Stimulated activated CD8-positive, alpha-beta memory T cell treated with anti-CD3 and anti-CD28 coated beads, Interleukin-15, amount 100 ng/mL, for 4 hours (primary cell): Measurements from ENCODE around the gene PRDM8.
"Not testable (repeated sequence)": the region's sequence is repeated elsewhere in the genome, so short reads cannot be mapped to it uniquely, and the experiment has no call there.

Source experiments
- DNase-seq, 2 donors: peaks; one replicate each; pipeline ENCODE4 v3.0.0-alpha.2; 2020; ENCODE audit warnings: low read depth in 2 of 2

The PRDM8 gene

GRCh38 chr4:80196922-80197573, at the start of gene PRDM8:
PRDM8 (plus strand) TSS chr4:80197503; CDS start chr4:80200081, 2,578 bp downstream.
- no peak for DNase-seq

- no peak for DNase-seq
These were observed 46.7 kb upstream of the PRDM8 start for GRCh38 chr4:80150387-80151180.

- no peak for DNase-seq
These were observed 45.3 kb upstream of the PRDM8 start for GRCh38 chr4:80151981-80152380.

- DNase-seq: no peak
These were observed 43.3 kb upstream of the PRDM8 start for GRCh38 chr4:80153874-80154544.

DNA sequence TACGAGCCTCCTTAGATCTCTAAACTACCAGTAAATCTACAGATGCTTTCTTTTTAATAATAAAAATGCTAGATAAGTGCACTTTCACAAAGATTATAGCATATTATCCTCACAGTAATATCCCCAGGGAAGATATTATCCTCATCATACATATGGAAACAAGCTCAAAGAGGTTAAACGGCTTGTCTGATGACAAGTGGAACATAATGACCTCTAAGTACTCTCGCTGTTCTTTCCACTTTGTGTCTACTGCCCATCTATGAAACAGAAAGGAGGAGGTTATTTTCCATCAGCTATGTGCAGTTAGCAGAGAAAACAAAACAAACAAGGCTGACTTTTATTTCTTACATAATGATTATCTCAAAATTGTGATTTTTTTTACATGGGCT, 42.8 kb upstream of the PRDM8 start:
- no peak for DNase-seq

GRCh38 chr4:80155316-80155982, 41.9 kb upstream of the PRDM8 start:
- DNase-seq: no peak

DNA sequence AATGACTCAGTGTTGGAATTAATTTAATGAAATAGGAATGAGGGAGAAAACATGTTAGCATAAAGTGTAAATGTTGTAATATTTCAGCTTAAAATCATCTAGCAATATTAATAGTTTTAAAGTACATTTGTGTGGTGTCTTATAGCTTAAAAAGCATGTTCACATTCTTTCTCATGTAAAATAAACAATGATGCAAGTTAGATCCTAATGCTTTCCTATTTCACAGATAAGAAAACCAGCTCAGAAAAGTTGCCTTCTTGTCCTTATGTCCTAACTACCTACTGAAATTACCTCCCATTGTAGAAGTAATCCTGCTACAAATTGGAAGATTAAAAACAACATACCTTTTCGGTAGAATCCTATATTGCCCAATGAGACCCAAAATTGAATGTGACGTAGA, 40.9 kb upstream of the PRDM8 start:
- DNase-seq: no peak

- DNase-seq: no peak
These were observed 35.8 kb upstream of the PRDM8 start for GRCh38 chr4:80161413-80162058.

DNA sequence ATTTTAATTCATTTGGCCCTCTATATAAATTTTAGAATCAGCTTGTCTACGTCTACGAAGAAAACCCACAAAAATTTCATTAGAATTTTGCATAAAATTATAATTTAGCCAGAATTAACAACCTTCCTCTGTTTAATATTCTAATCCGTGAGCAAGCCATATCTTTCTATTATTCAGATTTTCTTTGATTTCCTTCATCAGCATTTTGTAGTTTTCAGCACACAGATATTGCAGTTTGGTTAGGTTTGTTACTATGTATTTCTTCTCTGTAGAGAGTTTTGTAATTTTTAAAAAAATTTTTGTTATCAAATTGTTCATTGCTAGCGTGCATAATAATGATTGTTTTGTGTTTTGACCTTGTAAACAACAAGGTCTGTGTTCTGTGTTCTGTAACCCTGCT, 34.9 kb upstream of the PRDM8 start:
- DNase-seq: no peak

- no peak for DNase-seq
These were observed 31.4 kb upstream of the PRDM8 start for GRCh38 chr4:80165855-80166254.

- no peak for DNase-seq
These were observed 26.1 kb upstream of the PRDM8 start for GRCh38 chr4:80171251-80171650.

DNA sequence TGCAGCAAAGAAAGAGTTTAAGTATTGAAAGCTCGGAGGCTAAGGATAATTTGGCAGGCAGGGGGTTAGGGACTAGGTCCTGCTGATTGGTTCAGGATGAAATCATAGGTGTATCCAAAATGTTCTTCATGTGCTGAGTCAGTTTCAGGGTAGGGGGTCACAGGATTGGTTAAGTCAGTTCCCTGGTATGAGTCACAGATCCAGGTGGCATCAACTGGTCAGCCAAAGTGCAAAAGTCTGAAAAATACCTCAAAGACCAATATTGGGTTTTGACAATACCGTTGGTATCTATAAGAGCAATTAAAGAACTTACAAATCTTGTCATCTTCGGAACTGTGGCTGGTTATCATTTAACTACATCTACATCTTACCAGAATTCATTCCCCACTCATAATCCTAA, 25.6 kb upstream of the PRDM8 start:
- DNase-seq: no peak

DNA sequence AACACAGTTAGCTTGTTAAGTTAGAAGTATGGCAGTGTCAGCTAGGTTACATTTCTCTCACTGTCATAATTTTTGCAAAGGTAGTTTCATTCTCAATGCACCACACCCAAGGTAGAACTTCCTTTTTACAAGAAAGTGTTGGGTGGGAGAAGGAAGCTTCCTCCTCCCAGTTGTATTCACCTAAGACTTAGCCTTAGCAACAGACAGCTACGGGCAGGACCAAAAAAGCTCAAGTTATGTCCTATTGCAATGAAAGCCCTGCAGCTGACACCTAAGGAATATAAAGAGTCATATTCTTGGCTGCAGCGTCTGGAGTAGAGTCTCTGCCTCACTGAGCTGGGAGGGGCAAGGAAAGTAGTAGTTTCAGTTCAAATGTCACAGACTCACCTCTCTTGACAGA, 25.1 kb upstream of the PRDM8 start:
- no peak for DNase-seq

DNA sequence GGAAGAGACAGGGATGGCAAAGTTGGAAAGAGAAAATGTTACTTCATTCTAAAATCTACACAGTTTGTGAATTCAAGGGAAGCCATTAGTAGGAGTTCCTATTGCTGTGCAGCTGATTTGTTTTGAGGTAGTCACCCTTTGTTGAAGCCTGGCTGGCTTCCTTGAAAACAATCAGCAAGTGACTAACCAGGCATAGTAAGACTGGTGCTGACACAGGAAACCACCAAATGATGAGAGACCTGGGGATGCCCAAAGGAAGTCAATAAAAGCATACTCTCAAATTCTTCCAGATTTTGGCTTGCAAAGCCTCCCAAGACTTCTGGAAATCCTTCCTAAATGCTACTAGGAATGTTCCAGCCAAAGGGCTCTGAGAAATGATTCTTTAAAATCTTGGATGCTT, 23.9 kb upstream of the PRDM8 start:
- DNase-seq: peak in 1 of 2 donors; percentile 49

- DNase-seq: no peak
These were observed 23.5 kb upstream of the PRDM8 start for GRCh38 chr4:80173841-80174240.

GRCh38 chr4:80177793-80178192, 19.5 kb upstream of the PRDM8 start:
- not testable (repeated sequence) for DNase-seq

DNA sequence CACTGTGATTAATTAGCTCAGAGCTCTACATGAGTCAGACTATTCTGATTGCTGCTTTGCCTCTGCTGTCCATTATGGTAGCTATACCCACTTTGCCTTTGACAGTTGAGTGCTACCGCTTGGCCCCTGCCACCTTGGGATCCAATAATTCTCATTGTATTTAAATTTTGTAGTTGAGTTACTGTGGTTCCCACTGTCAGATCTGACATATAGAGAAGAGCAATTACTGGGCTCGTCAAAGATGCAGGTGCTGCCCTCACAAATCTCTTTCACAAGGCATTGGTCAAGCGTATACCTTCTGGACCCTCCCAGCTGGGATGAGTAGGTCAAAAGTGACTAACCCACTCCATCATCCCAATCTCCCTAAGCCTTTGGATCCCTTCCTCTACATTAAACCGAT, 18.3 kb upstream of the PRDM8 start:
- no peak for DNase-seq

DNA sequence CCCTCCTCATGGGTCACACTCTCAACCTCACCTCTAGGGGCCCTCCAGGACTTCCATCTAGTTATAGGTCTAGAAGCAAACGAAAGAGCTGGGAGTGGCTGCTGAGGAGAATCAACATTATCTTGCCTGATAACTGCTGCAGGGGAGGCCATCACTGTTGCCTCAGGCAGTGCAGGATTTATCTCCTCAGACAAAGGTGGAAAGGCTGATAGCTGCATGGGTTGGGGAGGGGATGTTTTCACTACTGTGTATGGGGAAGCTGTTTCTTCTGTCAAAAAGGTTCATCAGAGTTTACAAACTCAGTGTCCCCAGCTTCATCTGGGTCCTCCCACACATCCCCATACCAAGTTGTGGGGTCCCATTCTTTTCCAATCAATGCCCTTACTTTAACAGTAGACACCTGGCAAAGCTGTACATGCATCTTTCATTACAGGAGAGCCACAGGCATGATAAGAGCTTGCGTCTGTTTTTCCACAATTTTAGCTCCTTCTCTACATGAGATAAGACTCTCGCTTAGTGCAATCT, 17.6 kb upstream of the PRDM8 start:
- no peak for DNase-seq

GRCh38 chr4:80180743-80181142, 16.6 kb upstream of the PRDM8 start:
- no peak for DNase-seq

DNA sequence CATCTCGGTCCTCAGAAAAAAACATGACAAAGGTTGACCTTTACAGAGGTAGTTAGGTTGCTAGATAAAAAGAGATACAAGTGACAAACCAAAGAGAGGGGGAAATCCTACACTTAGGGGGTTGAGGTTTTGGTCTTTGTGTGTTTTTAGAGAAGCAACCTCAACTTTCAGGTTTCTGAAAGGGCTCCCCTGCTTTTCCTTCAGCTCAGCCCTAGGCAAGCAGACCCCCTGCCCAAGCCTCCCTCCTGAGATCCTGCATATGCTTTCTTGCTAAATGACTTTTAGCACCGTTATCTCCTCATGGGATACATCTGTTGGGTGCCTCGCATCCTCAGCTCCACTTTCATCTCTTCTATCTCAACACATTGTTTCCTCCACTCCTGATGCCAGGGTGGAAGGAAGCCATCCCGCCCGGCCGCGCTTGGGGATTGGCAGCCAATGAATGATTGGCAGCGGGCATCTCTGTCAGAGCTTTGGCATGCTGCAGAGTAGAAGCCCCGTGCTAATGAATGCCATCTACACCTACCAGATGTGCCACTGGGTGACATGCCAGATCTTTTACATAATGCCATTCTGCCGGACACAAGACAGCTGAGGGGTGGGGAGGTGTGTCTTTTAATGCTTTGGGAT, 15.0 kb upstream of the PRDM8 start:
- no peak for DNase-seq
